WI38 (cell line): ENCODE data around the gene RASD1.

Experiments
- H3K4me3 ChIP-seq: 2 replicates; pipeline ENCODE4 v1.5.1; 2011; ENCODE audit warnings: low read depth, mild to moderate bottlenecking, control low read depth, low read length
- CTCF ChIP-seq: IDR thresholded peaks from 2 replicates; pipeline ENCODE4 v1.5.1; 2012; ENCODE audit warnings: low read depth, mild to moderate bottlenecking, control low read depth, low read length

RASD1 gene

DNA sequence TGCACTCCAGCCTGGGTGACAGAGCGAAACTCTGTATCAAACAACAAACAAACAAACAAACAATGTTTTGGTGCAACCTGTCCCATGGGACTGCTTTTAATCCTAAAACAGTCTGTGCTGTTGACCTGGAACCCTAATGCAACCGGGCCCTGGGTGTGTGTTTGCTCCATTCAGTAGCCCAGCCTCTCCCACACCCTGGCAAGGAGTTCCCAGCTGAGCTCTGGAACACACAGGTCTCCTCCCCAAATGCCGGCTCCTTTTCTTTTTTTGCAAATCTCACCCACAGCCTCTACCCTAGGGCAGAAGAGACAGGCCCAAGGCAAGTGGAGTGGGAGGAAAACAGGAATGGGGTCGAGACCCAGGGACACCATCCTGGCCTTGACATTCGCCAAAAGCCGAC is 29.8 kb upstream of the RASD1 start:
- no peak for TF ChIP-seq CTCF
- H3K4me3 ChIP-seq, result no peak overlapping the region

- no peak overlapping the region for H3K4me3 ChIP-seq
- TF ChIP-seq CTCF, result no peak
Observed at GRCh38 chr17:17525311-17525710, 29.1 kb upstream of the RASD1 start.

- H3K4me3 ChIP-seq, result no peak overlapping the region
- no peak for TF ChIP-seq CTCF
Observed at GRCh38 chr17:17523731-17524490, 27.7 kb upstream of the RASD1 start.

DNA sequence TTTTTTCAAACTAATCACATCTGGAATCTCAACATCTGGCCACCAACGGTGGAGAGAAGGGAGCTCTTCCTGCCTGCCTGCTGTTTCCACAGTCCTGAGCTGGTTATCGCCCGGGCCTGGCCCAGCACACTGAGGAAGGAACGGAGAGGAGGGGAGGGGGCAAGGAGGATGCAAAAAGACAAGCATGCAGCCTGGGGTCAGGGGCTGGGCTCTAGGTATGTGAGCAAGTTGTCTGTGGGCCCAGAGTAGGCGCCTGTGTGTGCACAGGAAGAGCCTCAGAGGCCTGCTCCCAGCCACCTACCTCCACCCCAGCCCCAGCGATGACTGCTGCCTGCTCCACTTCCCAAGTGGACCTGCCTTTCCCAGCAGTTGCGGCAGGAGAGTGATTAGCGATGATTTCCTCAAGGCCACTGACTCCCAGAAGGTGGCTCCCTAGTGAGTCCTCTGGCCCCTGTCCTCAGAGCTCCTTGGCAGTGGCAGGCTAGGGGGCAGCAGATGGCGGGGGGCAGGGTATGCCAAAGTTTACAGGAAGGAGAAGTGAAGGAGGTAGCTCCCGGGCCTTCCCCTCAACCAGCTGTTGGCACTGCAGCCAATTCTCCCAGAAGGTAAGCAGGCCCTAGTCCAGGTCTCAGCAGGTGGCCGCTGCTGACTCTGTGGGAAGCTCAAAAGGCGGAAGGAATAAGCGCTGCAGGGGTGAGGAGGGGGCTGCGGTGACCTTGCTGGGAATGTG is 27.0 kb upstream of the RASD1 start:
- TF ChIP-seq CTCF, result no peak
- no peak overlapping the region for H3K4me3 ChIP-seq

GRCh38 chr17:17520599-17521232 is 24.5 kb upstream of the RASD1 start:
- TF ChIP-seq CTCF, result no peak
- no peak overlapping the region for H3K4me3 ChIP-seq

- TF ChIP-seq CTCF, result no peak
- no peak overlapping the region for H3K4me3 ChIP-seq
Observed at GRCh38 chr17:17519886-17520285, 23.7 kb upstream of the RASD1 start.

DNA sequence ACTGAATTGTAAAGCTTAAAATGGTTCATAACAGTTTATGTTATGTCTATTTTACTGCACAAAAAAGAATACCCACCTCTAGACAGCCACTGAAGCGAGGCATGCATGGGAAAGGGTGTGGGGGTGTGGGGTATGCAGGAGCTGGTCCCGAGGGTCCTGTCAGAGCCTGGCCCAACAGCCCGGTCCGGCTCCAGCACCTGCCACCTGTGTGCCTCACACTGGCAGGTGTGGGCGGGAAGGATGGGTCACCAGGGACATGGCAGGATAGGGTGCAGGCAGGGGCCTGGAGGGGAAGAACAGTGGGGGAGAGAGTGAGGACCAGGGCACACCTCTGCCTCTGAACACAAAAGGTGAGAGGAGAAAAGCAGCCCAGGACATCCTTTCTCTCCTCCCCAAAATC is 22.8 kb upstream of the RASD1 start:
- TF ChIP-seq CTCF, result no peak

More for the DNA sequence above, 22.8 kb upstream of the RASD1 start:
- no peak overlapping the region for H3K4me3 ChIP-seq
